ENCODE measurements around the gene FIZ1.
"Not testable (repeated sequence)": the region's sequence is repeated elsewhere in the genome, so short reads cannot be mapped to it uniquely, and the experiment has no call there.

The FIZ1 gene

GRCh38 chr19:55576746-55577145 is 22.6 kb downstream of the FIZ1 start:
- DNase-seq (ENCODE audit: low read depth in 3 of 3) = no peak

- DNase-seq (ENCODE audit: low read depth in 3 of 3) = not testable (repeated sequence)
These were observed 25.4 kb downstream of the FIZ1 start for GRCh38 chr19:55573929-55574328.

GRCh38 chr19:55569477-55569876 is 29.8 kb downstream of the FIZ1 start:
- not testable (repeated sequence) for DNase-seq (ENCODE audit: low read depth in 3 of 3)

GRCh38 chr19:55567708-55568328 is 31.5 kb downstream of the FIZ1 start:
- no peak for DNase-seq (ENCODE audit: low read depth in 3 of 3)

GRCh38 chr19:55566823-55567222 is 32.5 kb downstream of the FIZ1 start:
- DNase-seq (ENCODE audit: low read depth in 3 of 3) = no peak

- DNase-seq (ENCODE audit: low read depth in 3 of 3) = no peak
These were observed 36.0 kb downstream of the FIZ1 start for GRCh38 chr19:55563261-55563690.

- DNase-seq (ENCODE audit: low read depth in 3 of 3) = no peak
These were observed 39.6 kb downstream of the FIZ1 start for GRCh38 chr19:55559684-55560083.

- DNase-seq (ENCODE audit: low read depth in 3 of 3) = no peak
These were observed 44.6 kb downstream of the FIZ1 start for GRCh38 chr19:55554741-55555152.

- no peak for DNase-seq (ENCODE audit: low read depth in 3 of 3)
These were observed 45.0 kb downstream of the FIZ1 start for GRCh38 chr19:55554302-55554701.

- no peak for DNase-seq (ENCODE audit: low read depth in 3 of 3)
These were observed 45.8 kb downstream of the FIZ1 start for GRCh38 chr19:55553217-55554182.

GRCh38 chr19:55552620-55553019 is 46.7 kb downstream of the FIZ1 start:
- DNase-seq (ENCODE audit: low read depth in 3 of 3) = no peak

GRCh38 chr19:55552206-55552605 is 47.1 kb downstream of the FIZ1 start:
- no peak for DNase-seq (ENCODE audit: low read depth in 3 of 3)

- no peak for DNase-seq (ENCODE audit: low read depth in 3 of 3)
These were observed 49.0 kb downstream of the FIZ1 start for GRCh38 chr19:55550321-55550650.

- DNase-seq (ENCODE audit: low read depth in 3 of 3) = no peak
These were observed 49.6 kb downstream of the FIZ1 start for GRCh38 chr19:55549500-55550320.

GRCh38 chr19:55546822-55547614 is 52.3 kb downstream of the FIZ1 start:
- DNase-seq (ENCODE audit: low read depth in 3 of 3) = no peak

GRCh38 chr19:55546011-55546410 is 53.3 kb downstream of the FIZ1 start:
- DNase-seq (ENCODE audit: low read depth in 3 of 3) = no peak

- DNase-seq (ENCODE audit: low read depth in 3 of 3) = no peak
These were observed 53.9 kb downstream of the FIZ1 start, which contains the start of gene SBK3 for GRCh38 chr19:55545443-55545842. Gene SBK3, minus strand, starts transcription at chr19:55545543. Its CDS starts 0 bp downstream, at chr19:55545543.

GRCh38 chr19:55544776-55545439 is 54.4 kb downstream of the FIZ1 start:
- DNase-seq (ENCODE audit: low read depth in 3 of 3) = no peak

- DNase-seq (ENCODE audit: low read depth in 3 of 3) = no peak
These were observed 55.3 kb downstream of the FIZ1 start for GRCh38 chr19:55544014-55544413.

GRCh38 chr19:55543567-55543966 is 55.8 kb downstream of the FIZ1 start:
- no peak for DNase-seq (ENCODE audit: low read depth in 3 of 3)
